GM20431 (cell line): ENCODE results near the gene TSC22D3.
"Not testable (repeated sequence)": the region's sequence is repeated elsewhere in the genome, so short reads cannot be mapped to it uniquely, and the experiment has no call there.

Source experiments
- in situ Hi-C: fragments of 300-500 bp; cut with MseI, MboI; formaldehyde crosslinking; loops from one replicate; pipeline ENCODE4 v1.15.0; 2020; ENCODE audit warnings: low sequenced_read_pairs; ENCODE audit not compliant: unreplicated experiment

The TSC22D3 gene

DNA sequence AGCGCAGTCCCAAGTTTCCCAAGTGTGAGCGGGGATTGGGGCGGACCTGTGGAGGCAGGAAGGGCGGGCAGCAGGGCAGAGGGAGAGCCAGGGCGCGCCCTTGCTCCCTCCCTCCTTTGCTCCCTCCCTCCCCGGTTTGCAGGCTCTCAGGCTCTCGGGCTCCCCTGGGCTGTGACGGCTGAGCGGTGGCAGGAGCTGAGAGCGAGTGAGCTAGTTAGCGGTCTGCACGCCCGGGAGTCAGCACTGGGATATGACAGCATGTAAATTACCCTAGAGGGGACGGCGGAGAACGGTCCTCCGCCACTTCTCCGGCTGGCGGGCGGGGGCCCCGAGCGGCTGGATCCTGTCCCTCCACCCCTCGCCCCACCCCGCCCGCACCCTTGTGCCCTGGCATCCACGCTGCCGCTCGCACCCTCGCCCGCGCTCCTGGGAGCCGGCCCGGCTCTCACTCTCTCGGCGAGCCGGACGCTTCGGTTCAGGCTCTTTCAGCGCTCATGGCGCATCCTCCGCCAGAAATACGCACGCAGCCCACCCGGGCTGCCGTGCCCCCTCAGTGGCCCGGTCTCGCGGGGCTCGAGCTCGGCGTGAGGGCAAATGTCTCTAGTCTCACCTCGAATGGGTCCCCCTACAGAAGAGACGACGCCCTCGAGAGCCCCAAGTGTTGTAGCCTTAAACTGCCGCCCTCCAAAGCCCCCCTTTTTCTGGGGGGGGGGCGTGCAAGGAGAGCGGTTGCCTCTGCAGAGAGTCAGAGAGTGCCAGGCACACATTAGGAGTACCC is at the start of gene TSC22D3:
Gene TSC22D3 (minus strand): TSS at position 54 of the 778 bp plus-strand sequence. CDS start 368 bp downstream, outside the sequence.
- in situ Hi-C loops: loop anchor here (10.0 kb wide), 1 partner anchor 111 kb away; no protein-coding TSS in a partner anchor

DNA sequence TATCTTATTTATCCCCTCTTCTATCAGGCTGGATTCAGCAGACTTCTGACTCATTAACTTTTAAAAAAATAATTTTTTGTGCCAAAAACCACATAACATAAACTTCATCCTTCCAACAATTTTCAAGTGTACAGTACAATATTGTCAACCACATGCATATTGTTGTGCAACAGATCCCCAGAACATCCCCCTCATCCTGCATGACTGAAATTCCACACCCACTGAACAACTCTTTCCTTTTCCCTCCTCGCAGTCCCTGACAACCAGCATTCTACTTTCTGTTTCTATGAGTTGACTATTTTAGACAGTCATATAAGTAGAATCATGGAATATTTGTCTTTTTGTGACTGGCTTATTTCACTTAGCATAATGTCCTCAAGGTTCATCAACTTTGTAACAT is 47.9 kb upstream of the TSC22D3 start:
- in situ Hi-C loops: no loop called here

DNA sequence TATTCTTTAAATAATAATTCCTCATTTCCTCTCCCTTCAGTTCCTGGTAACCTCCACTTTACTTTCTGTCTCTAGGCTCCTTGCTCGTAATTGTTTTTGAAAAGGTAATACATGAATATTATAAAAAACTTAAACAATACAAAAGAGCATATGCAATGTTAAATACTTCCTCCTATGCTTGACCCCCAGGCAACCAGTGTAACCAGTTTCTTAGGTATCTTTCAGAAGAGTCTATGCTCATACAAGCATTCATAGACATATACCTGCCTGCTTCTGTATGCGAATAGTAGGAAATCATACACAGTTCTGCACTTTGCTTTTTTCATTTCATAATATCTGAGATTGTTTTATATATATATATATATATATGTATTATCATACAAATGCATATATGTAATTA is 47.5 kb upstream of the TSC22D3 start:
- in situ Hi-C loops: no loop called here

DNA sequence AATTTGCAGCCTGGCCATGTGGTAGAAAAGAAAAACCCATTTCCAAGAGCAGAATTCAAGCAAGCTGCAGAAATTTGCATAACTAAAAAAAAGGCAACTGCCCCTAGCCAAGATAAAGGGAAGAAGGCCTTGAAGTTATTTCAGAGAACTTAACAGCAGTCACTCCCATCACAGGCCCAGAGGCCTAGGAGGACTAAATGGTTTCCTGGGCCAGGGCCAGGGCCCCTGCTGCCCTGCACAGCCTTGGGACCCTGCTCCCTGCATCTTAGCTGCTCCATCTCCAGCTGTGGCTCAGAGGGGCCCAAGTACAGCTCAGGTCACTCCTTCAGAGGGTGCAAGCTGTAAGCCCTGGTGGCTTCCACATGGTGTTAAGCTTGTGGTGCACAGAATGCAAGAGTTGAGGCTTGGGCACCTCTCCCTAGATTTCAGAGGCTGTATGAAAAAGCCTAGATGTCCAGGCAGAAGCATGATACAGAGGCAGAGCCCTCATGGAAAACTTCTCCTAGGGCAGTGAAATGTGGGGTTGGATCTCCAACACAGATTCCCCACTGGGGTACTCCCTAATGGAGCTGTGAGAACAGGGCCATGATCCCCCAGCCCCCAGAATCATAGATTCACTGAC is 43.4 kb upstream of the TSC22D3 start:
- in situ Hi-C loops: no loop called here

DNA sequence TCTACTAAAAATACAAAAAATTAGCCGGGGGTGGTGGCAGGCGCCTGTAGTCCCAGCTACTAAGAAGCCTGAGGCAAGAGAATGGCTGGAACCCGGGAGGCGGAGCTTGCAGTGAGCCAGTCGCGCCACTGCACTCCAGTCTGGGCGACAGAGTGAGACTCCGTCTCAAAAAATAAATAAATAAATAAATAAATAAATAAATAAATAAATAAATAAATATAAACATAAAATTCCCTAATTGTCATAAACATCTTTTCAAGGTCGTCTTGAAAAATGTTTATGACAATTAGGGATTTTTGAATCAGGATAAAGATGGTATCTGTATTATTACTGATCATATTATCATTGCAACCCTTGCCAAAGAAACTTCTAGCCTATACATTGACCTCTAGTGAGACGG is 34.5 kb upstream of the TSC22D3 start:
- in situ Hi-C loops: not testable (repeated sequence)

DNA sequence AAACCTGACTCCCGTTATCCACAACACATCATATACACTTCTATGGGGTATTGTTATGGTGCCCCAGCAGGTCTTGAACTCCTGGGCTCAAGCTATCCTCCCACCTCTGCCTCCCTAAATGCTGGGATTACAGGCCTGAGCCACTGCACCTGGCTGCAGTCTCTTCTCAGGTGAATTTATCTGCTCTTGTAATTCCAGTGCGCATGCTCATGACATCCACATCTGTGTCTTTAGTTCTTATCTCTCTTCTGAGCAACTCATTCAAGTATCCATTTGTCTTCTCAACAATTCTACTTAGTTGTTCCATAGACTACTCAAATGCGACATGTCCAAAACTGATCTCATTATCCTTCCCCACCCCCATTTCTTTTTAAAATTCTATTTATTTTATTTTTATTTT is 29.6 kb upstream of the TSC22D3 start:
- in situ Hi-C loops: no loop called here

DNA sequence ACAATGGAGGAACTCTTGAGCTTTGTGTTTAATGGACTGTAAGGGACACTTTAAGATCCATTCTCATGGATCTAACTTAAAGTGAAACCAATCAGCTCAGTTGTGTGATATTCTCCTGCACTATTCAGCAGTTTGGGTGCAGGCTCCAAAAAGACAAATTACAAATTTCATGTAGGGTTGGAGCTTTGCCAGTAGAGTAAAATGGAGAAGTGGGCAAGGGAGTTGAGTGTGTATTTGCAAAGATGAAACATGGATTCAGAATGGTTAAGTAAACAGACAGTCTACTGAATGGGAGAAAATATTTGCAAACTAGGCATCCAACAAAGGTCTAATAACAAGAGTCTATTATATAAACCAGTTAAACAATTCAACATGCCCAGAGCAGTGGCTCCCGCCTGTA is 28.8 kb upstream of the TSC22D3 start:
- in situ Hi-C loops: no loop called here

DNA sequence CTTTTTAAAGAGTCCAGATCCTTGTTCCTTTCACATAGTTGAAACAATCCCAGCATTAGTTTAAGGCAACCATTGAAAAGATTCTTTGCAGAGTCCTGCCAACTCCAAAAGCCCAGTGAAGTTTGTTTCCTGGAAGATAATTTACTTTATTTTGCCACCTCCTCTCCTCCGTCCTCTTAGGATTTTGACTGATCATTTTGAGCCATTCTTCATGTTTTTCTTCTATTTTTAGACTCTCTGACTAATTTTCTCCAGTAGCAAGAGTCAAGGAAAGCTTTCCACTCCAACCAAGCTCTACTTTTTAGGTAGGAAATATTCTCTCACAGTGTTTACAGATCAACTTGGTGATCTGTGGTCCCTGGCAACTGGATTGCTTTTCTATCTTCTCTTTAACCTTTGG is 12.2 kb upstream of the TSC22D3 start:
- in situ Hi-C loops: no loop called here

DNA sequence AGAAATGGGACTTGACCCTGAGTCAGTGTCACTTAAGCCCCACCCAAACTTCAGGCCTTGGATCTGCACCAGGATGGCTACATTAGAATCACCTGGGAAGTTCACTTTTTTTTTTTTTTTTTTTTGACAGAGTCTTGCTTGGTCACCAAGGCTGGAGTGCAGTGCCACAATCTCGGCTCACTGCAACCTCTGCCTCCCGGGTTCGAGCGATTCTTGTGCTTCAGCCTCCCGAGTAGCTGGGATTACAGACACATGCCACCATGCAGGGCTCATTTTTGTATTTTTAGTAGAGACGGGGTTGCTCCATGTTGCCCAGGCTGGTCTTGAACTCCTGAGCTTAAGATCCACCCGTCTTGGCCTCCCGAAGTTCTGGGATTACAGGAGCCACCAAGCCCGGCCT is 4.9 kb upstream of the TSC22D3 start:
- in situ Hi-C loops: no loop called here

DNA sequence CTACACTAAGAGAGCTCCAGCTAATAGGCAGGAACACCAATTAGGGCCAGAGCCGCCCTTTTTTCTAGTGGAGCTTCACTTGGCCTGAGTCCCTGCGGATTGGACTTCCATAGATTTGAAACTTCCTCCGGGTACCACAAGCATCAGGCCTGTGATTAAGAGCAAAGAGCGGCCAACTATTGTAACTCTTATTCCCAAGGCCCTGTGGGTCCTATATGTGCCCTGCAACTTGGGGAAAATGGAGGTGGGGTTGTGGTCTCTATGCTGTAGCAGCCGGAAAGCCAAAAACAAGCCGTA is 1.9 kb upstream of the TSC22D3 start, which contains the start of gene NCBP2L:
Gene NCBP2L (plus strand): TSS at position 198 of the 297 bp plus-strand sequence. CDS start 16,488 bp downstream, outside the sequence.
- in situ Hi-C loops: loop anchor here (10.0 kb wide), 1 partner anchor 113 kb away; no protein-coding TSS in a partner anchor

DNA sequence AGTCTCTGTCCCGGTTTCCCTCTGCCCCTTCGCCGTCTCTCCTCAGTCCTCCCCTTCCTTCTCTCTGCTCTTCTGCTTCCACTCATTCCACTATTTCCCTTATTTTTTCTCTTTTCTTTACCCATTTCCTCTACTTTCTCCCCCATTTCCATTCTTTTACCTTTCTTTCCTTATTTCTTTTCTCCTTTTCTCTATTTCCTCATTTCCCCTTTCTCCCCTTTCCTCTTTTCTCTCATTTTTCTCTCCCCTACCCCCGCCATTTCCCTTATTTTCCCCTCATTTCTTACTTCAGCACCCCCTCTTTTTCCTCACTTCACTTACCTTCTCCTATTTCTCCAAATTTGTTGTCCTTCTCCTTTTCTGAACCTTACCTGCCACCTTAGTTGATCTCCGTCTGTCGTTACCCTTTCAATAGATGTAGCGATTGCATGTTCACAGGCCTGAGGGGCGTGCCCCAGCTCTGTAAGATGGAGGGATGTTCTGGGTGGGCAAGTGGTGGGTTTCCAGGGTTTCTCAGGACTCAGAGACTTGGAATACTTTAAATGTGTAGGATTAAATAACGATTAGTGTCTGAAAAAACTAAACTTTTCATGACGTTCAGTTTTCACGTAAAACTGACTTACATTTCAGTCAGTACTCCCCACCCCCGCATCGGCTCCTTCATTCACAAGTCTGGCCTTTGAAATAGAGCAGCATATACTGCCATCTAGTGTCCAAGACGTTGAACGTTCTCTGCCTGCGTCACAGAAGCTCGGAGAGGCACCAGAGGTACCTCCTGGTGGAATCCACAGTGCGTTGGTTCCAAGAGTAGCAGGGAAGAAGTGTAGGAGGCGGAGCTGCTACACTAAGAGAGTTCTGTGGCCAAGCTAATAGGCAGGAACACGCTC is 1.3 kb upstream of the TSC22D3 start:
- in situ Hi-C loops: loop anchor here (10.0 kb wide), 1 partner anchor 112 kb away; no protein-coding TSS in a partner anchor

DNA sequence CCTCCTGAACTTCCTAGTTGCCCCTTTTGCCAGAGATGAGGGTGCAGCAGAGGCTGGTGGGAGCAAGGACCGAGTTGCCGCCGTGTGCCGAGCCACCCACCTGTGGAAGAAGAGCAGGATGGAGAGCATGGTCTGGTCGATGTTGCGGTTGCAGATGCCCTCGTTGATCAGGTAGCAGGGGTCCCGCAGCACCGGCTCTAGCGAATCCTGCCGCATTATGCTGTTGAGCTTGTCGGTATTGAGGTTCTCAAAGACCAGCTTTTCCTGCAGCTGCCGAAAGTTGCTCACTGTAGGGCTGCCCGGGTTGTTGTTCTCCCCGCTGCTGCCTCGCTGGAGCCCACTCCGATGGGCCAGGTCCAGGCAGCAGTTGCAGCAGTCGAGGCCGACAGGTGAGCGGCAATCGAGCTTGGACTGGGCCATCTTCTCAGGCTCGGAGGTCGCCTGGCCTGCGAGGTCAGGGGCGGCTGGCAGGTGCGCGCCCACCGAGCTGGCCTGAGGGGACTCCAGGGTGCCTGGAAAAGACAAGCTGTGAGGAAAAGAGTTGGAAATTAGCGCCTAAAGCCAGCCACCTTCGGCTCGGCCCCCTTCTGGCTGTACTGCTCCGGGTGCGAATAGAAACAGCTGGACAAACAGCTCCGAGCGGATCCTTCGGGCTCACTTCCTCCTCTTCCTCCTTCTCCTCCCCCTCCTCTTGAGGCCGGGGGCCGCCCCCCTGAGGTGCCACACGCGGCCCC is 420 bp downstream of the TSC22D3 start:
- in situ Hi-C loops: loop anchor here (10.0 kb wide), 1 partner anchor 110 kb away; no protein-coding TSS in a partner anchor

DNA sequence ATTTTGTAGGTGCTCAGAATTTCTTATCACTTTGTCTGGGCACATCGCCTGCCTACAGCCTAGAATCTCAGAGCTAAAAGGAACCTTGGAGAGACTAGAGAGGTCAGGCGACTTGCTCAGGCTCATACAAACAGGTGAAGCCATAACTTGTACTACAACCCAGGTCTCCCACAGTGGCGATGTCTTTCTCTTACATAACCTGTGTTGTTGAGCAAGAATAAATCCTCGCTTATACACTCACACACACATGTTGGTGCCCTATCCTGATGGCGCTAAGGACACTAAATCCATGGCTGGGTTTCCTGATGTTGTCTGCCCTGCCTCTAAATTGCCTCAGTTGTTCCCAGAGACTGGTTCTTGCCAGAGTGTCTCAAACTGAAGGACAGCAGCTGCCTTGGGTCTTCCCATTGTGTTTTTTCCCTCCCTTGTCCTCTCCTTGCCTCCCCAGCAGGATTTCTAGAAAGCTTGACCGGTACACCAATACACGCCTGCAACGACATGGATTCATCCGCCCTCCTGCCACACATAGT is 1.6 kb downstream of the TSC22D3 start:
- in situ Hi-C loops: loop anchor here (10.0 kb wide), 1 partner anchor 109 kb away; no protein-coding TSS in a partner anchor

DNA sequence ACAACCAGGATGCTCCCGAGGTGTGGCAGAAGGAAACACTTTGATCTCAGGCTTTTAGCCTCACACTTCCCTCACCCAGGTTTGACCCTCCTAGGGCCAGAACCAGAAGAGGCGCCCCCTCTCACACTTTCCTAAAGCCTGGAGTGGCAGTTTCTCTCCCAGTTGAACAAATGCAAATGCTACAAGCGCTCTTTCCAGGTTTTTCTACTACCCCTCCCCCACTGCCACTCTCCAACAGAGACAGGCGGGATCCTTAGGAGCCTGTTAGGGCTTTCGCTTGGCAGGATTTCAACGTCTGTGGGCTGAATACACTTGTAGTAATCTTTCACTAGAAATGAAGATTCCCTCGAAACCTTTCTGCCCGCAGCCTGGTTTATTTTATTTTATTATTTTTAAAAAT is 2.4 kb downstream of the TSC22D3 start:
- in situ Hi-C loops: loop anchor here (10.0 kb wide), 1 partner anchor 108 kb away; no protein-coding TSS in a partner anchor

DNA sequence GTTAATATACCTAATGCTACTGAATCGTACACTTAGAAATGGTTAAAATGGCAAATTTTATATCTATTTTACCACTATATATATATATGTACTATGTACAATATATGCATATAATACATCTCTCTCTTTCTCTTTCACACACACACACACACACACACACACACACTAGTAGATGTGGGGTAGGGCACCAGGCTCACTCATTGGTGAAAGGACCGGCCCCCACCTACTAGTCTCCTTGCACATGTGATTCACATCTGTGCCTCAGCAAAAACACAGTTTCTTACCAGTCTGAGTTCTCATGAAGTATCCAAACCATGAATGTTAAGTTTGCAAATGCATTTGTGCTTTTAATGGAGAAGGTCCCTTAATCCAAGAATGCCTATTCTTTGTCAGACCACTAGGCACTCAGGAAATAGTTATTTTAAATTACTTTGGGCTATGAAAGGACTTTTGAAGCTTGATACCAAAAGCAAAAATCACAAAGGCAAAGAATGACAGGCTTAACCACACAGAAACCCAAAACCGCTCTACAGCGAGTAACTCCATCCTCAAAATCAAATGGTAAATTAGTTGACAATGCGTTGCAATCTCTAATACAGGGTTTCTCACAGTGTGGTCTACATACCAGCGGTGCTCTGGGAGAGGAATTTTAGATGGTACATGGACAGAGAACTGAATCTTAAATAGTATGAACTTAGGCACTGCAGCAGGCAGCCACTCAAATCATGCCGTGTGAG is 5.8 kb downstream of the TSC22D3 start:
- in situ Hi-C loops: loop anchor here (10.0 kb wide), 1 partner anchor 105 kb away; no protein-coding TSS in a partner anchor

DNA sequence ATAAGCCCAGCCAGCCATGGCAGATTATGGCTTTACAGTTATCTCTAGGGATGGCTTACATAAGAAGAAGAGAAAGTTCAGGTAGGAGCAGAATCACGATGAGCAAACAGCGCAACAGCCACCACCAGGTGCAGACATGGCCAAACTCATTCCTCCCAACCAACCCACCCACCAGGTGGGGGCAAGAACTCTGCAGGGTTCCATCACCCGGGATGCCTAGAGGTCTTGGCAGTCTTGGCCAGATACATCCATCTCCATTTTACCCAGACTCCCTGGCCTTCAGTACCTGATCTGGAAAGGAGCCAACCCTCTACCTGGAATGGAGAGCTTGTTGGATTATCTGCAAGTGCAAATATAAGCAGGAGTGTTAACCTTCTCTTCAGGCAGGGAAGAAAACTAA is 7.5 kb downstream of the TSC22D3 start:
- in situ Hi-C loops: no loop called here

DNA sequence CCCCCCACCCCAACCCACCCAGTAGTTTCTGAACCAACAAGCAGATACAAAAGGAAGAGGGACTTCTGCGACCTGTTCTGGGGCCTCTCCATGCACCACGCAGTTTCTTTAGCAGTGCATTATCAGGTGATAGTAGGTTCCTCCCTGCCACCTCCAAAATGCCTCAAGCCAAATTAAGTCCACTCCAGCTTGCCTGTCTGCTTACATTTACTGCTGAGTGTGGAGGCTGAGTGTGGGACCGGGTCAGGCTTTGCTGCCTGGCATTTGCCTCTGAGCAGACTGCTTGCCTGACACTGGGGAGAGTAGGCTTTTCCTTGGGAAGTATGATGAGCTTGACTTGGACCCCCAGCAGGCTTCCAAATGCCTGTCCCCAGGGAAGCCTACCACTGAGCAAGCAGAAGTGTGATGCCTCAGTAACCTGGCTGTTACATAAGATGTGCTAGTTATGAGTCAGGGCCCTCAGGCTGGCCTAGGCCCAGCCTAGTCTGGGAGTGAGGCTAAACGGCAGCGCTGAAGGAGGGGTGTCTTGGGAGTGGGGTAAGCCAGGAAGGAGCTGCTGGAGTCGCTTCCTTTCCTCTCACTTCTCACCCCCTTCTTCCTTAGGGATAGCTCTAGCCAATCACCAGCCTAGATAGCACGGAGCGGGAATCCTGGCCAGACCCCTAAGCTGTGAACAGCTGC is 9.0 kb downstream of the TSC22D3 start:
- in situ Hi-C loops: no loop called here
